Bronchial epithelial cell (primary cell): Measurements from ENCODE around the gene PPM1M. TPM values are rescaled to one million over a fixed set of nuclear protein-coding genes. Genes with fewer than 3 reads are reported as not detected.

Source experiments
- DNase-seq: peaks from one replicate; pipeline ENCODE4 v3.0.0-alpha.2; 2010; ENCODE audit warnings: low read depth
- FAIRE-seq: peaks from 2 replicates; lab custom pipeline; 2011; peaks lifted over from hg19 to GRCh38; lab: Jason Lieb, UNC
- H3K27me3 ChIP-seq: 2 replicates; pipeline ENCODE4 v1.5.1; 2011; ENCODE audit warnings: low read length; ENCODE audit not compliant: control insufficient read depth, insufficient read depth
- H3K36me3 ChIP-seq: 2 replicates; pipeline ENCODE4 v1.5.1; 2011; ENCODE audit warnings: low read length; ENCODE audit not compliant: control insufficient read depth, insufficient read depth
- H3K4me3 ChIP-seq: 2 replicates; pipeline ENCODE4 v1.5.1; 2011; ENCODE audit warnings: mild to moderate bottlenecking, low read depth, low read length, control low read depth
- CTCF ChIP-seq: IDR thresholded peaks from 2 replicates; pipeline ENCODE4 v1.5.1; 2011; ENCODE audit warnings: mild to moderate bottlenecking, moderate library complexity, low read length, control low read depth, inconsistent platforms; ENCODE audit not compliant: insufficient read depth, severe bottlenecking
- total RNA-seq: library from RNA; depleted of rRNA; stranded (reverse); fragments of >200 nt; gene quantifications from 2 replicates; pipeline ENCODE4 v1.2.1, GENCODE V29; 2014

The PPM1M gene
- total RNA-seq, 1 donor from 2014 or later = 2.6 TPM

- H3K27me3 ChIP-seq = no peaks in the 10 kb centered on the region
- peaks cover 20% of the 10 kb centered on the region for H3K36me3 ChIP-seq
- H3K4me3 ChIP-seq = no peak overlapping the region
- DNase-seq = no peak
- no peak for TF ChIP-seq CTCF
- FAIRE-seq = no peak
Observed at GRCh38 chr3:52234516-52235447, 10.8 kb upstream of the PPM1M start.

DNA sequence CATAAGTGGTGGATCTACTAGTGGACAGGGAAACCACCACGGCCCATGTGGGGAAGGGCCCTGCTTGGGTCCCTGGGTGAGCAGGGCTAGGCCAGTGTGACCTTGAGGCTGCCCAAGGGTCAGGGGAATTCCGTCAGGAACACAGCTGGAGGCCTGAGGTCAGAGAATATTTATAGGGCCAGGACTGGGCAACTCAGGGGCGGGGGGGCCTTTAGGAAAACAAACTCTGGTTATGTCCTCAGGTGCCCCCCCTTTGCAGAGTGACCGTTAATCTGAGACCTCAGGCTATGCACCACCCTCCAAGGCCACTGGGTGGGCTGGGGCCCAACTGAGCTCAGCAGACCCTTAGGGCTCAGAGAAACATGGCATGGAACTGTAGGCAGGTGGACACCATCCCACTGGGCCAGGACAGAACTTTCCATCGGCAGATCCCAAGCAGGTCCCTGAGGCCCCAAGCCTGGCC is 9.1 kb upstream of the PPM1M start:
- Histone ChIP-seq H3K36me3 (peaks cover 11% of the 10 kb centered on the region), H3K27me3 (no peaks in the 10 kb centered on the region), H3K4me3 (no peak overlapping the region)
- DNase-seq (no peak), FAIRE-seq (no peak)
- no peak for TF ChIP-seq CTCF

GRCh38 chr3:52237006-52237656 is 8.4 kb upstream of the PPM1M start:
- no peak for TF ChIP-seq CTCF
- FAIRE-seq (no peak), DNase-seq (no peak)
- Histone ChIP-seq H3K27me3 (no peaks in the 10 kb centered on the region), H3K36me3 (peaks cover 11% of the 10 kb centered on the region), H3K4me3 (no peak overlapping the region)

DNA sequence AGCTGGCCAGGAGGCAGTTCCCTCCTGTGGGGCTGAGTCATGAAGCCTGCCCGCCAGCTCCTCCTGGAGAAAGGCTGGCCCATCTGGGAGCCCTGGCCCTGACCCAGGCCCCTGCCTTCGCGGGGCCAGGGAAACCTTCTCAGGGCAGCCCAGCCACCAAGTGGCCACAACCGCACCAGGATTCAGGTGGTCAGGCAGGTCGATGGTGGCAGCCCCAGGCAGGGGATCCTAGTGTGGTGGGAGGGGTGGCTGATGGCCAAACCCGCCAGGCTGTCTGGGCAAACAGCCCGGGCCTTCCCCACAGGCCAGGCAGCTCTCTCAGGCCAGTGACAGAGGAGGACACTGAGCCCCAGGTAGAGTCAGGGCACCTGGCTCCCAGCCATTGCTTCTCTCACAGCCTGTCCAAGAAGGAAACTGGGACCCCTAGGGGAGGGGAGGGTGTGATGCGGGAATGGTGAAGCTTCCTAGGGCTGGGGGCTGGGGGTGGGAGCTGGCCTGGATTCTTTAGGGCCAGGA is 7.8 kb upstream of the PPM1M start:
- Histone ChIP-seq H3K27me3 (no peaks in the 10 kb centered on the region), H3K36me3 (peaks cover 11% of the 10 kb centered on the region), H3K4me3 (no peak overlapping the region)
- no peak for TF ChIP-seq CTCF
- FAIRE-seq (no peak), DNase-seq (peak; percentile 68)

DNA sequence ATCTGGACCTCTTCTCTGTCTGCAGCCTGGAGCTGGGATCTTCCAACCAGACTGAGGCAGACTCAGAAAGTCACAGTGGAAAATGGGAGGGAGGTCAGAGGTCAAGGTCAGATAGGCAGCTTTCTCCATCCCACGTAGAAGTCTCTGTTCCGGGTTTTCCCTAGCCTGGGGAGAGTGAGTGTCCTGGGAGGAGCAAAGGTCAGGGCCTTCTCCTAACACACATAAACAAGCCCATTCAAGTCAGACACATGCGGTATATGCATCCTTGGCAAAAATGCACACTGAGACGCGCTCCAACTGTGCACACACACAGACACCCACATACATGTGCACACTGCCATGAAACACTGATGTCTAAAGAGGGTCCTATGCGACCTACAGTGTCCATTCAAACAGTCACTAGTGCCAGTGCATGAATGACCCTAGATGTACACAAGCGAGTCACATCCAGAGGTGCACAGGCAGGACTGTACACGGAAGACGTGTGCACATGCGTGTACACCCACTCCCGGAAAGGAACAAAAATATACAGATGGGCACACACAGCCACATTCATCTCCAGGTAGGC is 7.3 kb upstream of the PPM1M start:
- Histone ChIP-seq H3K4me3 (peak overlapping the region; percentile 94), H3K27me3 (no peaks in the 10 kb centered on the region), H3K36me3 (peaks cover 11% of the 10 kb centered on the region)
- DNase-seq = no peak
- FAIRE-seq = peak; percentile 7
- no peak for TF ChIP-seq CTCF
